Chondrocyte (in vitro differentiated cells): ENCODE results near the gene ZBTB2. TPM values are rescaled to one million over a fixed set of nuclear protein-coding genes. Genes with fewer than 3 reads are reported as not detected.
"Not testable (repeated sequence)": the region's sequence is repeated elsewhere in the genome, so short reads cannot be mapped to it uniquely, and the experiment has no call there.

Experiments
- DNase-seq: peaks from one replicate; pipeline ENCODE4 v3.0.0; 2021; ENCODE audit warnings: mixed read lengths, low spot score
- H3K27ac Mint-ChIP-seq: one replicate; pipeline ENCODE4 v1.8.0; 2021; ENCODE audit warnings: mild to moderate bottlenecking, moderate library complexity, mixed read lengths; ENCODE audit not compliant: unreplicated experiment
- H3K27me3 Mint-ChIP-seq: 2 replicates; pipeline ENCODE4 v1.8.0; 2021; ENCODE audit warnings: low read depth, mixed read lengths
- H3K36me3 Mint-ChIP-seq: 2 replicates; pipeline ENCODE4 v1.8.0; 2021; ENCODE audit warnings: low read depth, mixed read lengths
- H3K4me1 Mint-ChIP-seq: 2 replicates; pipeline ENCODE4 v1.8.0; 2021; ENCODE audit warnings: low read depth, mild to moderate bottlenecking, mixed read lengths
- H3K4me3 Mint-ChIP-seq: one replicate; pipeline ENCODE4 v1.8.0; 2021; ENCODE audit warnings: mild to moderate bottlenecking, moderate library complexity, mixed read lengths; ENCODE audit not compliant: unreplicated experiment
- H3K9me3 Mint-ChIP-seq: 2 replicates; pipeline ENCODE4 v1.8.0; 2021; ENCODE audit warnings: low read depth, mixed read lengths
- CTCF ChIP-seq: fragments of 200-600 bp; sonication (generic); IDR thresholded peaks from 2 replicates; pipeline ENCODE4 v1.5.0; 2021; ENCODE audit warnings: antibody characterized with exemption, mild to moderate bottlenecking, moderate library complexity
- total RNA-seq: library from RNA; stranded (reverse); gene quantifications from 3 replicates; pipeline ENCODE4 v1.2.1, GENCODE V29; 2021

Gene ZBTB2
- total RNA-seq, 1 donor from 2014 or later, result 10.1 TPM

GRCh38 chr6:151358475-151358874 is 32.9 kb downstream of the ZBTB2 start:
- H3K9me3 Mint-ChIP-seq, result no peaks in the 10 kb centered on the region
- no peak for TF ChIP-seq CTCF
- DNase-seq, result no peak

DNA sequence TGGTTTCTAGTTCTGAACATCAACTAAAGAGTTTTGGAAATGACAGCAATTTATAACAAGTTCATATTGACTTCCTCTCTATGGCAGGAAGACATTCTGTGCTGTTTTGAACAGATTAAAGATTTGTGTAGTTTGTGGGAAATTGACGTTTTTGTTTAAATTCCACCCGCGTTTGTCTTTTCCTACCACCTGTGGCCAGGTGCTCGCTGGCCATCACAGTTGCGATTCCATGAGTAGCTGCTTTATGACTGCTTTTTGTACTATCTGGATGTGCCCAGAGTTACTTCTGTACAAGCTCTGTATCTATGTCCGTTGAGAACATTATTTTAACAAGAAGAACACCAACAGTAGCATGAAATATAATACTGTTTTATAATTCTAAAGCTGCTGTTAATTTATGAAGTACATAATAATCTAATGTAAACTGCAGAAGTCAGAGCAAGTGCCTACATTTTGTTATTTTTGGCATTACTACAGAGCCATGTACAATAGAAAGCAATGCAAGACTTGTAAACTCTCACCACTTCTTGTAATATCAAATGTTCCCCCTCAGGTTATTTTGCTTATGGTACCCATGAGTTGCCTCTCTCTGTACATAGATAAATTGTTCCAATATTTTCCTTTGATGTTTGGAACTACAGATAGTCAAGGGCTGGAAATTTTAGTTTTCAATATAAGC is 33.5 kb downstream of the ZBTB2 start:
- Mint-ChIP-seq H3K27me3 (no peaks in the 10 kb centered on the region), H3K27ac (no peak overlapping the region), H3K4me3 (no peak overlapping the region), H3K4me1 (peaks cover 9% of the 10 kb centered on the region), H3K9me3 (no peaks in the 10 kb centered on the region), H3K36me3 (peaks cover 9% of the 10 kb centered on the region)
- no peak for TF ChIP-seq CTCF
- DNase-seq, result no peak

More at GRCh38 chr6:151358475-151358874, 32.9 kb downstream of the ZBTB2 start:
- Mint-ChIP-seq H3K4me3 (no peak overlapping the region), H3K27me3 (no peaks in the 10 kb centered on the region), H3K36me3 (peaks cover 9% of the 10 kb centered on the region), H3K27ac (no peak overlapping the region), H3K4me1 (peaks cover 9% of the 10 kb centered on the region)

DNA sequence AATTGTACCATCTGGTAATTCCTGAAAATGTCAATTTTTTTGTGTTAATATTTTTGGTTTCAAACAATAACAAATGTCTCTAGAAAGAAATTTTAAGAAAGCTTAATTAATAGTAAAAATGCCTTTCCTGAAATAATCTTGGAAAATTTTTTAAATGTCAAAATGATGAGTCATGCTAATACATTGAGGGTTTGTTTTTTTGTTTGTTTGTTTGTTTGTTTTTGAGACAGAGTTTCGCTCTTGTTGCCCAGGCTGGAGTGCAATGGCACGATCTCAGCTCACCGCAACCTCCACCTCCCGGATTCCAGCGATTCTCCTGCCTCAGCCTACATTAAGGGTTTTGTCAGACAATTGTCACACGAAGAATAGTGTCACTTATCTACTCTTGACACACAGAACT is 34.4 kb downstream of the ZBTB2 start:
- not testable (repeated sequence) for H3K9me3 Mint-ChIP-seq, H3K27ac Mint-ChIP-seq, H3K36me3 Mint-ChIP-seq, H3K4me3 Mint-ChIP-seq, H3K4me1 Mint-ChIP-seq, DNase-seq, H3K27me3 Mint-ChIP-seq

- H3K36me3 Mint-ChIP-seq, result peaks cover 25% of the 10 kb centered on the region
- no peak overlapping the region for H3K27ac Mint-ChIP-seq
- no peak for DNase-seq
- H3K9me3 Mint-ChIP-seq, result no peaks in the 10 kb centered on the region
- TF ChIP-seq CTCF, result peak; percentile 20
- H3K4me1 Mint-ChIP-seq, result peaks cover 9% of the 10 kb centered on the region
- no peaks in the 10 kb centered on the region for H3K27me3 Mint-ChIP-seq
- no peak overlapping the region for H3K4me3 Mint-ChIP-seq
These were observed 37.6 kb downstream of the ZBTB2 start for GRCh38 chr6:151353795-151354194.

DNA sequence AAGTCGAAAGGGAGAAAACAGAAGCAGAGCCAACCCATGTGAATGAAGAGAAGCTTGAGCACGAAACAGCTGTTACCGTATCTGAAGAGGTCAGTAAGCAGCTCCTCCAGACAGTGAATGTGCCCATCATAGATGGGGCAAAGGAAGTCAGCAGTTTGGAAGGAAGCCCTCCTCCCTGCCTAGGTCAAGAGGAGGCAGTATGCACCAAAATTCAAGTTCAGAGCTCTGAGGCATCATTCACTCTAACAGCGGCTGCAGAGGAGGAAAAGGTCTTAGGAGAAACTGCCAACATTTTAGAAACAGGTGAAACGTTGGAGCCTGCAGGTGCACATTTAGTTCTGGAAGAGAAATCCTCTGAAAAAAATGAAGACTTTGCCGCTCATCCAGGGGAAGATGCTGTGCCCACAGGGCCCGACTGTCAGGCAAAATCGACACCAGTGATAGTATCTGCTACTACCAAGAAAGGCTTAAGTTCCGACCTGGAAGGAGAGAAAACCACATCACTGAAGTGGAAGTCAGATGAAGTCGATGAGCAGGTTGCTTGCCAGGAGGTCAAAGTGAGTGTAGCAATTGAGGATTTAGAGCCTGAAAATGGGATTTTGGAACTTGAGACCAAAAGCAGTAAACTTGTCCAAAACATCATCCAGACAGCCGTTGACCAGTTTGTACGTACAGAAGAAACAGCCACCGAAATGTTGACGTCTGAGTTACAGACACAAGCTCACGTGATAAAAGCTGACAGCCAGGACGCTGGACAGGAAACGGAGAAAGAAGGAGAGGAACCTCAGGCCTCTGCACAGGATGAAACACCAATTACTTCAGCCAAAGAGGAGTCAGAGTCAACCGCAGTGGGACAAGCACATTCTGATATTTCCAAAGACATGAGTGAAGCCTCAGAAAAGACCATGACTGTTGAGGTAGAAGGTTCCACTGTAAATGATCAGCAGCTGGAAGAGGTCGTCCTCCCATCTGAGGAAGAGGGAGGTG is 38.7 kb downstream of the ZBTB2 start:
- Mint-ChIP-seq H3K9me3 (no peaks in the 10 kb centered on the region), H3K4me3 (no peak overlapping the region), H3K27me3 (no peaks in the 10 kb centered on the region), H3K4me1 (peaks cover under 1% of the 10 kb centered on the region), H3K27ac (no peak overlapping the region), H3K36me3 (peaks cover 24% of the 10 kb centered on the region)
- DNase-seq, result no peak
- no peak for TF ChIP-seq CTCF
